Panc1 (cell line): ENCODE results near the gene ARID5B.

Experiments used
- POLR2AphosphoS5 ChIP-seq: IDR thresholded peaks from 2 replicates; pipeline ENCODE4 v1.6.1; 2012; ENCODE audit warnings: mild to moderate bottlenecking, low read depth, low read length, moderate library complexity
- REST ChIP-seq, 2 experiments: IDR thresholded peaks; 2 replicates each; pipeline ENCODE4 v1.6.1; 2011 to 2012; ENCODE audit warnings: low read depth in 2 of 2, control low read depth in 1 of 2, low read length in 1 of 2, mild to moderate bottlenecking in 1 of 2, moderate library complexity in 1 of 2; ENCODE audit not compliant: insufficient read depth in 1 of 2
- TF ChIP-seq, protein P1 (sequence below): fragments of 450-650 bp; IDR thresholded peaks from 2 replicates; pipeline ENCODE4 v1.5.1; 2017; ENCODE audit warnings: mild to moderate bottlenecking

GRCh38 chr10:61882621-61883370 is 18.7 kb upstream of the ARID5B start:
- TF ChIP-seq, protein P1, sequence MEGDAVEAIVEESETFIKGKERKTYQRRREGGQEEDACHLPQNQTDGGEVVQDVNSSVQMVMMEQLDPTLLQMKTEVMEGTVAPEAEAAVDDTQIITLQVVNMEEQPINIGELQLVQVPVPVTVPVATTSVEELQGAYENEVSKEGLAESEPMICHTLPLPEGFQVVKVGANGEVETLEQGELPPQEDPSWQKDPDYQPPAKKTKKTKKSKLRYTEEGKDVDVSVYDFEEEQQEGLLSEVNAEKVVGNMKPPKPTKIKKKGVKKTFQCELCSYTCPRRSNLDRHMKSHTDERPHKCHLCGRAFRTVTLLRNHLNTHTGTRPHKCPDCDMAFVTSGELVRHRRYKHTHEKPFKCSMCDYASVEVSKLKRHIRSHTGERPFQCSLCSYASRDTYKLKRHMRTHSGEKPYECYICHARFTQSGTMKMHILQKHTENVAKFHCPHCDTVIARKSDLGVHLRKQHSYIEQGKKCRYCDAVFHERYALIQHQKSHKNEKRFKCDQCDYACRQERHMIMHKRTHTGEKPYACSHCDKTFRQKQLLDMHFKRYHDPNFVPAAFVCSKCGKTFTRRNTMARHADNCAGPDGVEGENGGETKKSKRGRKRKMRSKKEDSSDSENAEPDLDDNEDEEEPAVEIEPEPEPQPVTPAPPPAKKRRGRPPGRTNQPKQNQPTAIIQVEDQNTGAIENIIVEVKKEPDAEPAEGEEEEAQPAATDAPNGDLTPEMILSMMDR: no peak
- no peak for TF ChIP-seq REST (IDR thresholded peaks at IDR 0.05; ENCODE audit: insufficient read depth in 1 of 2, low read depth in 2 of 2, low read length in 1 of 2)
- no peak for TF ChIP-seq POLR2AphosphoS5
